Keratinocyte (primary cell): ENCODE data around the gene DDX27.
A peak's percentile ranks its signal among the peaks of the same experiment; 100 is the strongest.

Experiments used
- CTCF ChIP-seq, 3 experiments: IDR thresholded peaks in 1 of 3; conservative IDR thresholded peaks in 1 of 3; optimal IDR thresholded peaks in 1 of 3; 2 replicates in 2 of 3; 3 replicates in 1 of 3; pipeline versions ENCODE3 to v1.5.1; 2011; ENCODE audit warnings: low read length in 3 of 3, mild to moderate bottlenecking in 3 of 3, moderate library complexity in 2 of 3, control low read depth in 1 of 3, inconsistent platforms in 1 of 3; ENCODE audit not compliant: insufficient read depth in 2 of 3; ENCODE audit errors: extremely low read depth in 1 of 3
- EZH2 ChIP-seq: IDR thresholded peaks from one replicate; pipeline ENCODE4 v1.6.1; 2012; ENCODE audit warnings: inconsistent platforms, mild to moderate bottlenecking, low read length, moderate library complexity

- peak; percentile 57 to 70 (median 60) for TF ChIP-seq CTCF (optimal IDR thresholded peaks at IDR 0.05 in 1 of 3, IDR thresholded peaks at IDR 0.05 in 1 of 3, conservative IDR thresholded peaks at IDR 0.05 in 1 of 3; ENCODE audit: extremely low read depth in 1 of 3, insufficient read depth in 2 of 3, low read length in 3 of 3)
- no peak for TF ChIP-seq EZH2
Observed at GRCh38 chr20:49245921-49246740, 26.9 kb downstream of the DDX27 start.
